Measurements from ENCODE around the gene CCP110.

GRCh38 chr16:19589771-19590302, 66.1 kb downstream of the CCP110 start:
- no peak for TF ChIP-seq CTCF (IDR thresholded peaks at IDR 0.05; ENCODE audit: low read length)
- no peak for TF ChIP-seq EZH2 (IDR thresholded peaks at IDR 0.05; ENCODE audit: borderline replicate concordance, low read length)
